Measurements from ENCODE around the gene SLC25A23.

Gene SLC25A23

DNA sequence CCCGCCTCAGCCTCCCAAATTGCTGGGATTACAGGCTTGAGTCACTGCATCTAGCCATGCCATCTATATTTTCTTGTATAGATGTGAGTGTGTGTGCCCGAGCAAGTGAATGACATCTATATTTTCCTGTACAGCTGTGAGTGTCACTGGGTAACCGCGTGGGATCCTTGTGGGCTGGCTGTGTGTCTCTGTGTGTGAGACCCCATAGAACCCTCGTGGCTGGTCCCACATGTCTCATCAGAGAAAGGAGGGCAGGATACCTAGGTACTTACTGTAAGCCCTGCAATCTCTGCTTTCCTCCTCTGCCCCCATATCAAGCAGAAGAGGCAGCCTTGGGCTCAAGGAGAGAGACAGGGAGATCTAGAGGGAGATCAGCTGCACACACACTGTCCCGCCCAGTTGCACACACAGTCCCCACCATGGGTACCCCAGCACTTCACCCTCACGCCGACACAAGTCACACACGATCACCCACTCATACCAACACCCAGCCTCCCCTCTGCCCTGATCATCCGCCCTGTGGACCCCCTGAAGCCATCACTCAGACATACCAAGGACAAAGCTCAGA lies 21.3 kb upstream of the SLC25A23 start:
- no peak for TF ChIP-seq CTCF (IDR thresholded peaks at IDR 0.05)
- Histone ChIP-seq H3K4me1 (no peaks in the 10 kb centered on the region), H2AFZ (no peak overlapping the region), H3K27me3 (ENCODE audit: control insufficient read depth, insufficient read depth, low read length) (no peaks in the 10 kb centered on the region), H3K9ac (no peak overlapping the region), H3K9me3 (ENCODE audit: control insufficient read depth, low read length) (no peaks in the 10 kb centered on the region), H3K4me3 (ENCODE audit: low read depth, low read length) (no peak overlapping the region), H3K27ac (no peak overlapping the region), H3K79me2 (no peaks in the 10 kb centered on the region), H3K4me2 (ENCODE audit: low read length) (no peak overlapping the region), H3K36me3 (ENCODE audit: control insufficient read depth, insufficient read depth, low read length) (no peaks in the 10 kb centered on the region)

DNA sequence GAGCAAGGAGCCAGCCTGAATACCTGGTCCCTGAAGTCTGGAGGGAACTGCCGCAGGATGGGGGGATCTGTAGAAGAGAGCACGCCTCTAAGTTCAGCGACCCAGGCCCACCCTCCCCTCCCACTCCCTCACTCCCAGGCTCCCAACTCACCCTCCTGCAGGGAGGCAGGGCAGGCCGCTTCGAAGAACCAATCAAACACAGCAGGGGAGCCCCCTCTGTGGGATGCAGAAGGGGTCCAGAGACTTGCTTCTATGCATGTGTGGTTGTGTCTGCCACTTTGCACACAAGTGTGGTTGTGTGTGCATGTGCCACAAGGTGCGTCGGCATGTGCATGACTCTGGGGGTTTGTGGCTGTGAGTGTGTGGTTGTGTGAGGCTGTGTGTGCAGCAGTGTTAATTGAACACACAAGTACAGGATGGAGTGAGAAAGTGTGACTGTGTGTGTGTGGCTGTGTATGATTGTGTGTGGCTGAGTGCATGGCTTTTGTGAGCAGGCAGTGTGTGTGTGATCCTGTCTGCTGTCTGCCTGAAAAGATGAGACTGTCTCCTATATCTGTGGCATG lies 20.3 kb upstream of the SLC25A23 start:
- H3K79me2 ChIP-seq = no peaks in the 10 kb centered on the region
- no peaks in the 10 kb centered on the region for H3K9me3 ChIP-seq (ENCODE audit: control insufficient read depth, low read length)
- H3K9ac ChIP-seq = no peak overlapping the region
- H3K27me3 ChIP-seq (ENCODE audit: control insufficient read depth, insufficient read depth, low read length) = no peaks in the 10 kb centered on the region
- no peaks in the 10 kb centered on the region for H3K4me1 ChIP-seq
- H3K4me3 ChIP-seq (ENCODE audit: low read depth, low read length) = no peak overlapping the region
- no peaks in the 10 kb centered on the region for H3K36me3 ChIP-seq (ENCODE audit: control insufficient read depth, insufficient read depth, low read length)
- H3K27ac ChIP-seq = no peak overlapping the region
- no peak overlapping the region for H3K4me2 ChIP-seq (ENCODE audit: low read length)
- no peak for TF ChIP-seq CTCF (IDR thresholded peaks at IDR 0.05)
- no peak overlapping the region for H2AFZ ChIP-seq

- no peaks in the 10 kb centered on the region for H3K79me2 ChIP-seq
- H3K9me3 ChIP-seq (ENCODE audit: control insufficient read depth, low read length) = no peaks in the 10 kb centered on the region
- no peak overlapping the region for H3K27ac ChIP-seq
- no peak overlapping the region for H2AFZ ChIP-seq
- H3K27me3 ChIP-seq (ENCODE audit: control insufficient read depth, insufficient read depth, low read length) = no peaks in the 10 kb centered on the region
- H3K36me3 ChIP-seq (ENCODE audit: control insufficient read depth, insufficient read depth, low read length) = no peaks in the 10 kb centered on the region
- no peak overlapping the region for H3K4me3 ChIP-seq (ENCODE audit: low read depth, low read length)
- TF ChIP-seq CTCF (IDR thresholded peaks at IDR 0.05) = no peak
- no peak overlapping the region for H3K9ac ChIP-seq
- no peaks in the 10 kb centered on the region for H3K4me1 ChIP-seq
- no peak overlapping the region for H3K4me2 ChIP-seq (ENCODE audit: low read length)
Observed at GRCh38 chr19:6478815-6479214, 19.2 kb upstream of the SLC25A23 start.

- H3K27ac ChIP-seq = no peak overlapping the region
- no peak for TF ChIP-seq CTCF (IDR thresholded peaks at IDR 0.05)
- no peaks in the 10 kb centered on the region for H3K27me3 ChIP-seq (ENCODE audit: control insufficient read depth, insufficient read depth, low read length)
- no peaks in the 10 kb centered on the region for H3K36me3 ChIP-seq (ENCODE audit: control insufficient read depth, insufficient read depth, low read length)
- no peak overlapping the region for H3K4me3 ChIP-seq (ENCODE audit: low read depth, low read length)
- H3K4me1 ChIP-seq = no peaks in the 10 kb centered on the region
- H3K4me2 ChIP-seq (ENCODE audit: low read length) = peak overlapping the region; percentile 59
- H3K9ac ChIP-seq = no peak overlapping the region
- no peaks in the 10 kb centered on the region for H3K79me2 ChIP-seq
- no peaks in the 10 kb centered on the region for H3K9me3 ChIP-seq (ENCODE audit: control insufficient read depth, low read length)
- H2AFZ ChIP-seq = no peak overlapping the region
Observed at GRCh38 chr19:6476896-6477431, 17.4 kb upstream of the SLC25A23 start.

All from parathyroid adenoma (tissue), 2 donors.